GM13977 (cell line): ENCODE measurements around the gene KIF2A.

Source experiments
- DNase-seq: peaks from one replicate; pipeline ENCODE4 v3.0.0; 2012; ENCODE audit warnings: low spot score
- in situ Hi-C: fragments of 300-500 bp; cut with MboI; formaldehyde crosslinking; loops from one replicate; pipeline ENCODE4 v1.12.0; 2022; ENCODE audit warnings: low sequenced_read_pairs, low pct_unique_long_range_greater_than_20kb, mixed read lengths, inconsistent platforms; ENCODE audit not compliant: unreplicated experiment
- TF ChIP-seq, protein P1 (sequence below): IDR thresholded peaks from 2 replicates; pipeline ENCODE4 v1.5.1; 2012; ENCODE audit warnings: mild to moderate bottlenecking, control low read depth; ENCODE audit not compliant: insufficient read depth; ENCODE audit errors: extremely low read depth, missing control alignments

KIF2A gene

DNA sequence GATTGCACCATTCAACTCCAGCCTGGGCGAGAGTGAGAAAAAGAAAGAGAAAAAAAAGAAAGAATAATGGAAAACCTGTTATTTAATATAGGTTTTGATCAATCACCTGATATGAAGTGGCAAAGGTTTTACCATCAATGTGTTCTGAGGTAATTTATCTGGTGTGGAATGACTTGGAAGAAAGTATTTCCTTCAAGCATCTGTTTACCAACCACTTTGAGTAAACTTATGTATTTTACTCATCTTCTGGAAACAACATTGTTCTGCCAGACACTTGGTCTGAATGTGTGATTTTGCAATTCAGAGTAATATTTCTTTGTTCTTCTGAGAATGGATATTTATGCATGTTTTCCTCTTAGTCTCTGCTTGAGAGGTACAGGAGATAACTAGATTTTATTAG is 24.3 kb downstream of the KIF2A start:
- in situ Hi-C loops = no loop called here
- TF ChIP-seq, protein P1, sequence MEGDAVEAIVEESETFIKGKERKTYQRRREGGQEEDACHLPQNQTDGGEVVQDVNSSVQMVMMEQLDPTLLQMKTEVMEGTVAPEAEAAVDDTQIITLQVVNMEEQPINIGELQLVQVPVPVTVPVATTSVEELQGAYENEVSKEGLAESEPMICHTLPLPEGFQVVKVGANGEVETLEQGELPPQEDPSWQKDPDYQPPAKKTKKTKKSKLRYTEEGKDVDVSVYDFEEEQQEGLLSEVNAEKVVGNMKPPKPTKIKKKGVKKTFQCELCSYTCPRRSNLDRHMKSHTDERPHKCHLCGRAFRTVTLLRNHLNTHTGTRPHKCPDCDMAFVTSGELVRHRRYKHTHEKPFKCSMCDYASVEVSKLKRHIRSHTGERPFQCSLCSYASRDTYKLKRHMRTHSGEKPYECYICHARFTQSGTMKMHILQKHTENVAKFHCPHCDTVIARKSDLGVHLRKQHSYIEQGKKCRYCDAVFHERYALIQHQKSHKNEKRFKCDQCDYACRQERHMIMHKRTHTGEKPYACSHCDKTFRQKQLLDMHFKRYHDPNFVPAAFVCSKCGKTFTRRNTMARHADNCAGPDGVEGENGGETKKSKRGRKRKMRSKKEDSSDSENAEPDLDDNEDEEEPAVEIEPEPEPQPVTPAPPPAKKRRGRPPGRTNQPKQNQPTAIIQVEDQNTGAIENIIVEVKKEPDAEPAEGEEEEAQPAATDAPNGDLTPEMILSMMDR = no peak
- no peak for DNase-seq

DNA sequence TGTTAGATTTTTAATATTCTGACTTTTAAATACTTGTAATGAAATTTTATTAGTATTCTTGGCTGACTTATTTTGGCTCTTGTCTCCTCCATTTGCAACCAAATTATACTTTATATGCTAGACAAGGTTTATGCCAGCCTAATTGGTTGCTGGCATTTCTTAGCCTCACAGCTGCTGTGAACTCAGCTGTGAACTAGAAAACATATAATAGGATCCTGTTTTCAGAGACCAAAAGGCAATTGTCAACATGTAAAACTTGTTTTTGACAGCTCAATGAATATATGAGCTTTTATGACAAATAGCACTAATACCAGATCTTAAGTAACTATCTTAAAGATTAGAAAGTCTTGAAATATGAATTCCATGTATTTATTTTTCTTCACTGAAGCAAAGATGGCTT is 25.9 kb downstream of the KIF2A start:
- in situ Hi-C loops = no loop called here
- no peak for DNase-seq
- TF ChIP-seq, protein P1 = no peak

DNA sequence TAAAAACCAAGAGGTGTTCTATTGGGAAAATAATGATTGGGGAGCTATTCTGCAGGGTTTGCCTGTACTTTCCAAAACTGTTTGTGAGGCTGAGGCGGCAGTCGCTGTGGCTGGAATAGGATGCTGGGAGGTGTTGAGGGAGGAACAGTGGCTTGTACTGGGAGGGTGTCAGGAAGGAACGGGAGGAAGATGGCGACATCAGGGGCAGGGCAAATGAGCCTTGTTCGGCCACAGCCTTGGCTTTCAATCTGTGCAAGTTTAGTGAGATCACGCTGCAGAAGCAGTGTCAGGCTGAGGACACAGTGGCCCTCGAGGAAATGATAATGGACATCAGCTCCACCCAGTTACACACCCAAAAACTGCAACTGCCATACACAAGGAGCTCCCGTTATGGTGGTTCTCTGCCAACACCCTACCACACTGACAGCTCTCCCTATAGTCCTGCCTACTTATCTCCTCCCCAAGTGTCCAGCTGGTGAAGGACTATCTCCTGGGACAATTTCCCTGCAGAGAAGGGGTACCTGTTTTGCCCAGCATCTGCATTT is 27.3 kb downstream of the KIF2A start:
- DNase-seq = no peak
- in situ Hi-C loops = no loop called here
- TF ChIP-seq, protein P1 = no peak

DNA sequence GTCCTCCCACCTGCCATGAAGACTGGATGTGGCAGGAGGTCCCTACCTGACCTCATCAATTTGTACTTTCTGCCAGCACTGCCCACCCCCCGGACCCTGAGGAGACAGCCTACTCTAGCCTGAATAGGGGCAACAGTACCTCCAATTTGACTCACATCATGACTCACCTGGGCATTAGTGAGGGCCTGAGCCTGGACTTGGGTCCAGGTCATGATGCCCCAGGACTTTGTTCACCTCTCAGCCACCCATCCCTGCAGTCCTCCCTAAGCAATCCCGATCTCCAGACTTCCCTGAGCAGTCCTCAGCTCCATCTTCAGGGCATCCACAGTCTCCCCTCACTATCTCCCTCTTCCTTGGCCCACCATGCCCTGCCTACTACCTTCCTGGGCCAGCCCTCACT is 28.1 kb downstream of the KIF2A start:
- no peak for DNase-seq
- TF ChIP-seq, protein P1 = no peak
- in situ Hi-C loops = no loop called here

DNA sequence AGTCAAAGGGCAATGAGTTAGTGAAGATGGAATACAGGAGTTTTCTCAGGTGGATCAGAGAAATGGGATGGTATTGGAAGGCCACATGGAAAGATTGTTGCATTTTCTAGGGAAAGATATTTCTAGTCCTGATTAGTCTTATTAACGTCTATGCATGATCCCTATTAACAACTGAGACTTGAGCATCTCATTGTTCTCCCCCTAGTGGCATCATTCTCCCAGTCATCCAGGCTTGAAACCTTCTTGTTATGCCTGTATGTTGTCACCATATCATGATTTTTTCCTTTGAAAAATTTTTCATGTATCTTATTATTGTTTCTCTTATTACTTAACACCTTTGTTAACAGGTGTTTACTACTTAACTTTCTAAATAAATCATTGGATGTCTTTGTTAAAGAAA is 34.4 kb downstream of the KIF2A start:
- TF ChIP-seq, protein P1 = peak; percentile 13
- no peak for DNase-seq
- in situ Hi-C loops = no loop called here

DNA sequence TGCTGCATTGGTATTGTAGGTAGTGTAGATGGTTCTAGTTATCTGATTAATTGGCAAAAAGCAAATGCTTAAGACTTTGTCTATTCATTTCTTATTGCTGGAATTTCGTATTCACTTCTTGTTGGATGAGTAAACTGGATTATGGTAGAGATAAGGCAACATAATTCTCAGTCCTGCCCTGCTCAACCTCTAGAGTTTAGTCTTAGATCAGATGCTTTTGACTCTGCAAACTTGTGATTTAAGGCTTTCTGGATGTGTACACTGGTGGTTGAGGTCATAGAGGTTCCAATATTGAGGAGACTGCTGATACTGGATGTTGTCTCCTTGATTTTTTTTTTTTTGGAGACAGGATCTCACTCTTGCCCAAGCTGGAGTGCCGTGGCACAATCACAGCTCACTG is 35.0 kb downstream of the KIF2A start:
- DNase-seq = no peak

More for the DNA sequence above, 35.0 kb downstream of the KIF2A start:
- TF ChIP-seq, protein P1 = no peak
- in situ Hi-C loops = no loop called here
